Activated CD4-positive, alpha-beta T cell treated with anti-CD3 and anti-CD28 coated beads for 24 hours (primary cell): ENCODE results near the gene CA5A.
"Not testable (repeated sequence)": the region's sequence is repeated elsewhere in the genome, so short reads cannot be mapped to it uniquely, and the experiment has no call there.

Experiments used
- DNase-seq, 2 donors: peaks; one replicate each; pipeline ENCODE4 v3.0.0-alpha.2; 2020; ENCODE audit warnings: low read depth in 2 of 2

The CA5A gene

GRCh38 chr16:87924041-87924810 lies 12.1 kb downstream of the CA5A start:
- no peak for DNase-seq

GRCh38 chr16:87922250-87922871 lies 14.0 kb downstream of the CA5A start:
- DNase-seq: no peak

- no peak for DNase-seq
These were observed 15.0 kb downstream of the CA5A start for GRCh38 chr16:87921236-87921773.

- DNase-seq: no peak
These were observed 16.7 kb downstream of the CA5A start for GRCh38 chr16:87919681-87919994.

- no peak for DNase-seq
These were observed 17.3 kb downstream of the CA5A start for GRCh38 chr16:87918866-87919680.

- DNase-seq: no peak
These were observed 18.0 kb downstream of the CA5A start for GRCh38 chr16:87918338-87918737.

- DNase-seq: no peak
These were observed 18.8 kb downstream of the CA5A start for GRCh38 chr16:87917503-87917902.

GRCh38 chr16:87914812-87915211 lies 21.5 kb downstream of the CA5A start:
- no peak for DNase-seq

GRCh38 chr16:87914021-87914725 lies 22.2 kb downstream of the CA5A start:
- DNase-seq: not testable (repeated sequence)

GRCh38 chr16:87912691-87913090 lies 23.6 kb downstream of the CA5A start:
- not testable (repeated sequence) for DNase-seq

- not testable (repeated sequence) for DNase-seq
These were observed 25.1 kb downstream of the CA5A start for GRCh38 chr16:87911106-87911763.

GRCh38 chr16:87909203-87909935 lies 27.0 kb downstream of the CA5A start:
- peak; percentile 86 to 92 for DNase-seq

- not testable (repeated sequence) for DNase-seq
These were observed 28.2 kb downstream of the CA5A start for GRCh38 chr16:87908101-87908500.

GRCh38 chr16:87905521-87905920 lies 30.8 kb downstream of the CA5A start:
- not testable (repeated sequence) for DNase-seq

GRCh38 chr16:87904963-87905362 lies 31.4 kb downstream of the CA5A start:
- not testable (repeated sequence) for DNase-seq

- DNase-seq: not testable (repeated sequence)
These were observed 35.8 kb downstream of the CA5A start for GRCh38 chr16:87900489-87900888.

- peak; percentile 22 to 53 for DNase-seq
These were observed 38.5 kb downstream of the CA5A start for GRCh38 chr16:87897521-87898505.

GRCh38 chr16:87896924-87897520 lies 39.3 kb downstream of the CA5A start:
- DNase-seq: not testable (repeated sequence)
